Hematopoietic multipotent progenitor cell treated with erythropoietin and hydrocortisone succinate and interleukin-3 and kit ligand, for 6 days (in vitro differentiated cells): ENCODE data around the gene GOLGA8M.
"Not testable (repeated sequence)": the region's sequence is repeated elsewhere in the genome, so short reads cannot be mapped to it uniquely, and the experiment has no call there.

Experiments
- DNase-seq: peaks from one replicate; pipeline ENCODE4 v3.0.0-alpha.2; 2015

The GOLGA8M gene

GRCh38 chr15:28712270-28712669 is at the start of gene GOLGA8M:
Gene GOLGA8M (minus strand): TSS chr15:28712421. CDS start chr15:28712323, 98 bp downstream.
- not testable (repeated sequence) for DNase-seq

GRCh38 chr15:28742890-28743289 is 30.7 kb upstream of the GOLGA8M start:
- DNase-seq: not testable (repeated sequence)

GRCh38 chr15:28738590-28739292 is 26.5 kb upstream of the GOLGA8M start:
- DNase-seq: not testable (repeated sequence)

- DNase-seq: not testable (repeated sequence)
These were observed 26.0 kb upstream of the GOLGA8M start for GRCh38 chr15:28738200-28738561.

- peak; percentile 17 for DNase-seq
These were observed 25.4 kb upstream of the GOLGA8M start for GRCh38 chr15:28737521-28738199.

- peak; percentile 25 for DNase-seq
These were observed 15.8 kb upstream of the GOLGA8M start for GRCh38 chr15:28728061-28728460.

- not testable (repeated sequence) for DNase-seq
These were observed 14.8 kb upstream of the GOLGA8M start for GRCh38 chr15:28727026-28727425.

GRCh38 chr15:28726102-28726501 is 13.9 kb upstream of the GOLGA8M start:
- DNase-seq: no peak

GRCh38 chr15:28725556-28725955 is 13.3 kb upstream of the GOLGA8M start:
- no peak for DNase-seq

- DNase-seq: not testable (repeated sequence)
These were observed 11.8 kb upstream of the GOLGA8M start for GRCh38 chr15:28723986-28724385.

GRCh38 chr15:28719626-28720025 is 7.4 kb upstream of the GOLGA8M start:
- not testable (repeated sequence) for DNase-seq

GRCh38 chr15:28718576-28718975 is 6.4 kb upstream of the GOLGA8M start:
- not testable (repeated sequence) for DNase-seq

- DNase-seq: not testable (repeated sequence)
These were observed 2.0 kb upstream of the GOLGA8M start for GRCh38 chr15:28714176-28714575.

GRCh38 chr15:28703927-28704326 is 8.3 kb downstream of the GOLGA8M start:
- not testable (repeated sequence) for DNase-seq

GRCh38 chr15:28702427-28702826 is 9.8 kb downstream of the GOLGA8M start:
- not testable (repeated sequence) for DNase-seq

GRCh38 chr15:28694006-28694751 is 18.0 kb downstream of the GOLGA8M start:
- not testable (repeated sequence) for DNase-seq

GRCh38 chr15:28693021-28693420 is 19.2 kb downstream of the GOLGA8M start:
- not testable (repeated sequence) for DNase-seq

GRCh38 chr15:28673533-28673932 is 38.7 kb downstream of the GOLGA8M start:
- DNase-seq: not testable (repeated sequence)

GRCh38 chr15:28672122-28672521 is 40.1 kb downstream of the GOLGA8M start:
- not testable (repeated sequence) for DNase-seq

- DNase-seq: not testable (repeated sequence)
These were observed 45.8 kb downstream of the GOLGA8M start for GRCh38 chr15:28666402-28666801.

GRCh38 chr15:28664575-28664974 is 47.6 kb downstream of the GOLGA8M start:
- not testable (repeated sequence) for DNase-seq

- DNase-seq: not testable (repeated sequence)
These were observed 48.5 kb downstream of the GOLGA8M start for GRCh38 chr15:28663717-28664116.

GRCh38 chr15:28660750-28661149 is 51.5 kb downstream of the GOLGA8M start:
- DNase-seq: not testable (repeated sequence)

GRCh38 chr15:28656018-28656360 is 56.2 kb downstream of the GOLGA8M start:
- DNase-seq: not testable (repeated sequence)
